CD4-positive, alpha-beta T cell treated with Interferon alpha-2 for 1 hour (primary cell): ENCODE results near the gene DDR2.

Source experiments
- DNase-seq, 2 donors: peaks; one replicate each; pipeline ENCODE4 v3.0.0-alpha.2; 2020 to 2022

Gene DDR2

GRCh38 chr1:162631546-162632191, 595 bp upstream of the DDR2 start:
- DNase-seq: no peak

- DNase-seq: no peak
Observed at GRCh38 chr1:162632698-162633080, 425 bp downstream of the DDR2 start.

- no peak for DNase-seq
Observed at GRCh38 chr1:162633081-162633762, 958 bp downstream of the DDR2 start.

GRCh38 chr1:162635418-162635817, 3.2 kb downstream of the DDR2 start:
- no peak for DNase-seq

- DNase-seq: no peak
Observed at GRCh38 chr1:162639718-162640117, 7.5 kb downstream of the DDR2 start.

GRCh38 chr1:162641114-162641513, 8.8 kb downstream of the DDR2 start:
- DNase-seq: no peak

GRCh38 chr1:162644986-162645314, 12.7 kb downstream of the DDR2 start:
- no peak for DNase-seq

- DNase-seq: no peak
Observed at GRCh38 chr1:162645666-162646065, 13.4 kb downstream of the DDR2 start.

- no peak for DNase-seq
Observed at GRCh38 chr1:162649583-162649982, 17.3 kb downstream of the DDR2 start.

GRCh38 chr1:162654915-162655620, 22.8 kb downstream of the DDR2 start:
- DNase-seq: no peak

- no peak for DNase-seq
Observed at GRCh38 chr1:162656266-162656665, 24.0 kb downstream of the DDR2 start.

GRCh38 chr1:162660574-162660973, 28.3 kb downstream of the DDR2 start:
- DNase-seq: no peak

- DNase-seq: no peak
Observed at GRCh38 chr1:162661336-162661735, 29.1 kb downstream of the DDR2 start.

GRCh38 chr1:162662013-162662412, 29.7 kb downstream of the DDR2 start:
- no peak for DNase-seq

GRCh38 chr1:162663086-162663485, 30.8 kb downstream of the DDR2 start:
- DNase-seq: no peak

GRCh38 chr1:162663589-162664106, 31.4 kb downstream of the DDR2 start:
- no peak for DNase-seq

GRCh38 chr1:162666006-162666645, 33.9 kb downstream of the DDR2 start:
- no peak for DNase-seq

- no peak for DNase-seq
Observed at GRCh38 chr1:162667381-162668080, 35.3 kb downstream of the DDR2 start.

GRCh38 chr1:162670928-162671663, 38.8 kb downstream of the DDR2 start:
- no peak for DNase-seq

- DNase-seq: no peak
Observed at GRCh38 chr1:162671664-162672410, 39.6 kb downstream of the DDR2 start.

- no peak for DNase-seq
Observed at GRCh38 chr1:162672622-162673260, 40.5 kb downstream of the DDR2 start.
